ENCODE data around the gene NXT2. TPM values are rescaled to one million over a fixed set of nuclear protein-coding genes. Genes with fewer than 3 reads are reported as not detected.

The NXT2 gene
- total and polyA plus RNA-seq, 4 donors: 7.4 to 16.8 (median 9.8) TPM

DNA sequence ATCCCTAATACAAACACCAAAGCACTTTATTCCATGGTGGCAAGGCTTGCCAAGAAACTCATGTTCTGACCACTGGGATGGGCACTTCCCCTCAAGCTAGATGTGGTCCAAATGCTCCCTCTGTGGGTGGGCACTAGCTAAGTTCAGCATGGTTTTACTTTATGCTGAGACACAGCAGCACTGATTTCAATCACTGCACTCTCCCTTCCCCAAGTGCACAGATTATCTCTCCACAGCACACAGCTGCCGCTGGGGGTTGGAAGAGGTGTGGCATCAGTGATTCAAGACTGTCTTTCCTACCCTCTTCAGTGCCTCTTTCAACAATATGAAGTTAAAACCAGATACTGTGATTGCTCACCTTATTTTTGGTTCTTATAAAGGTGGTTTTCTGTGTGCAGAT lies 38.2 kb upstream of the NXT2 start:
- peaks cover 0 to 45% (median 12%) of the 10 kb centered on the region in 3 donors for H3K27me3 ChIP-seq (ENCODE audit: control insufficient read depth in 3 of 3, insufficient read depth in 3 of 3, low read length in 2 of 3)
- no peaks in the 10 kb centered on the region for H3K36me3 ChIP-seq (ENCODE audit: control insufficient read depth in 4 of 4, insufficient read depth in 4 of 4, low read length in 4 of 4)
- DNase-seq: no peak
- no peak overlapping the region for H3K9ac ChIP-seq (ENCODE audit: insufficient read depth in 1 of 2, low read length in 2 of 2)
- H3K27ac ChIP-seq (ENCODE audit: low read depth in 1 of 2, low read length in 1 of 2): no peak overlapping the region
- no peak for ATAC-seq (ENCODE audit: insufficient read depth, low FRiP score)
- no peak overlapping the region for H3K4me3 ChIP-seq
- TF ChIP-seq, protein P1, sequence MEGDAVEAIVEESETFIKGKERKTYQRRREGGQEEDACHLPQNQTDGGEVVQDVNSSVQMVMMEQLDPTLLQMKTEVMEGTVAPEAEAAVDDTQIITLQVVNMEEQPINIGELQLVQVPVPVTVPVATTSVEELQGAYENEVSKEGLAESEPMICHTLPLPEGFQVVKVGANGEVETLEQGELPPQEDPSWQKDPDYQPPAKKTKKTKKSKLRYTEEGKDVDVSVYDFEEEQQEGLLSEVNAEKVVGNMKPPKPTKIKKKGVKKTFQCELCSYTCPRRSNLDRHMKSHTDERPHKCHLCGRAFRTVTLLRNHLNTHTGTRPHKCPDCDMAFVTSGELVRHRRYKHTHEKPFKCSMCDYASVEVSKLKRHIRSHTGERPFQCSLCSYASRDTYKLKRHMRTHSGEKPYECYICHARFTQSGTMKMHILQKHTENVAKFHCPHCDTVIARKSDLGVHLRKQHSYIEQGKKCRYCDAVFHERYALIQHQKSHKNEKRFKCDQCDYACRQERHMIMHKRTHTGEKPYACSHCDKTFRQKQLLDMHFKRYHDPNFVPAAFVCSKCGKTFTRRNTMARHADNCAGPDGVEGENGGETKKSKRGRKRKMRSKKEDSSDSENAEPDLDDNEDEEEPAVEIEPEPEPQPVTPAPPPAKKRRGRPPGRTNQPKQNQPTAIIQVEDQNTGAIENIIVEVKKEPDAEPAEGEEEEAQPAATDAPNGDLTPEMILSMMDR (IDR thresholded peaks at IDR 0.05; ENCODE audit: control extremely low read depth, extremely low read depth): no peak
- H3K9me3 ChIP-seq (ENCODE audit: control insufficient read depth in 4 of 4, insufficient read depth in 3 of 4, low read length in 3 of 4): peaks cover 0 to 4% (median 0%) of the 10 kb centered on the region in 4 donors
- 80 to 100% methylated on average over 1 of the region's 1 CpG for WGBS, 2 donors
- no peaks in the 10 kb centered on the region for H3K4me1 ChIP-seq (ENCODE audit: control insufficient read depth in 5 of 5, insufficient read depth in 5 of 5, low read length in 5 of 5)

DNA sequence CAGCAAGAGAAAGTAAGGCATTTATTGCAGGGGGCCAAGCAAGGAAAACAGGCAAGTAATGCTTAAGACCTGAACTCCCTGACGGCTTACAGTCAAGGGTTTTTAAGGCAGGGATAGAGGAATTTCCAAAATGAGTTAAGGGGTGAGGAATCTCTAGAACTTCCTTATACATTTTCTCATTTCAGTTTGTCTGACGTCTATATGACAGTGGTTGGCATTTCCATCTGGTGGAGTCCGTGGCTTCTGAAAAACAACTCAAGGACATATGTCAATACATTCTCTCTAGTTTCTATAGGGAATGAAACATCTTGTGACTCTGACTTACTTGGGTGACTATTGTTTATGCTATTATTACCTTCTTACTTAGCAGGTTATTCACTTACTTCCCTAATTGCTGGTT lies 35.5 kb upstream of the NXT2 start:
- no peak for ATAC-seq (ENCODE audit: insufficient read depth, low FRiP score)
- no peaks in the 10 kb centered on the region for H3K36me3 ChIP-seq (ENCODE audit: control insufficient read depth in 4 of 4, insufficient read depth in 4 of 4, low read length in 4 of 4)
- no peak for DNase-seq
- 52 to 81% methylated on average over 3 of the region's 3 CpGs for WGBS, 2 donors
- TF ChIP-seq, protein P1 (IDR thresholded peaks at IDR 0.05; ENCODE audit: control extremely low read depth, extremely low read depth): no peak
- H3K27me3 ChIP-seq (ENCODE audit: control insufficient read depth in 3 of 3, insufficient read depth in 3 of 3, low read length in 2 of 3): peaks cover 0 to 47% (median 14%) of the 10 kb centered on the region in 3 donors
- no peaks in the 10 kb centered on the region for H3K4me1 ChIP-seq (ENCODE audit: control insufficient read depth in 5 of 5, insufficient read depth in 5 of 5, low read length in 5 of 5)
- H3K9ac ChIP-seq (ENCODE audit: insufficient read depth in 1 of 2, low read length in 2 of 2): no peak overlapping the region
- no peak overlapping the region for H3K27ac ChIP-seq (ENCODE audit: low read depth in 1 of 2, low read length in 1 of 2)
- H3K4me3 ChIP-seq: no peak overlapping the region
- H3K9me3 ChIP-seq (ENCODE audit: control insufficient read depth in 4 of 4, insufficient read depth in 3 of 4, low read length in 3 of 4): peaks cover 0 to 4% (median 0%) of the 10 kb centered on the region in 4 donors

DNA sequence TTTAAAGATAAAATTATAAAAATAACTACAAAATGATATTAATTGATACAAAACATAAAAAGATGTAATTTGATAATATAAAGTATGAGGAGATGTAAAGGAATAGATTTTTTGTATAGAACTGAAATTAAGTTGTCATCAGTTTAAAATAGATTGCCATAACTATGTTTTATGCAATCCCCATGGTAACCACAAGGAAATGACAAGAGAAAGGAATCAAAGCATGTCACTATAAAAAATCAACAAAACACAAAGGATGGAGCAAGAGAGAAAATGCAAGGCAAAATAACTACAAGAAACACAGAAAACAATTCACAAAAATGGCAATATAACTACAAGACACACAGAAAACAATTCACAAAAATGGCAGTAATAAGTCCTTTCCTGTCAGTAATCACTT lies 27.7 kb upstream of the NXT2 start:
- Histone ChIP-seq H3K4me1 (ENCODE audit: control insufficient read depth in 5 of 5, insufficient read depth in 5 of 5, low read length in 5 of 5) (no peaks in the 10 kb centered on the region), H3K27me3 (ENCODE audit: control insufficient read depth in 3 of 3, insufficient read depth in 3 of 3, low read length in 2 of 3) (peaks cover 0 to 34% (median 9%) of the 10 kb centered on the region in 3 donors), H3K27ac (ENCODE audit: low read depth in 1 of 2, low read length in 1 of 2) (no peak overlapping the region), H3K9ac (ENCODE audit: insufficient read depth in 1 of 2, low read length in 2 of 2) (no peak overlapping the region), H3K9me3 (ENCODE audit: control insufficient read depth in 4 of 4, insufficient read depth in 3 of 4, low read length in 3 of 4) (no peaks in the 10 kb centered on the region), H3K4me3 (no peak overlapping the region), H3K36me3 (ENCODE audit: control insufficient read depth in 4 of 4, insufficient read depth in 4 of 4, low read length in 4 of 4) (no peaks in the 10 kb centered on the region)
- no peak for ATAC-seq (ENCODE audit: insufficient read depth, low FRiP score)
- TF ChIP-seq, protein P1 (IDR thresholded peaks at IDR 0.05; ENCODE audit: control extremely low read depth, extremely low read depth): no peak
- DNase-seq: no peak

DNA sequence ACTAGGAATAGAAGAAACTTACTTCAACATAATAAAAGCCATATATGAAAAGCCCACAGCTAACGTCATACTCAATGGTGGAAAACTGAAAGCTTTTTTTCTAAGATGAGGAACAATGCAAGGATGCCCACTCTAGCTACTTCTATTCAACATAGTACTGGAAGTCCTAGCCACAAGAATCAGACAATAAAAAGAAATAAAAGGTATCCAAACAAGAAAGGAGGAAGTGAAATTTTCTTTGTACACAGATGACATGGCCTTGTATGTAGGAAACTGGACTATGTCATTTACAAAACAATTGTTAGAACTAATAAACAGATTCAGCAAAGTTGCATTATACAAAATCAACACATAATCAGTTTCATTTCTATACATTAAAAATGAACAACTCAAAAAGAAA lies 25.5 kb upstream of the NXT2 start:
- no peak overlapping the region for H3K4me3 ChIP-seq
- no peaks in the 10 kb centered on the region for H3K9me3 ChIP-seq (ENCODE audit: control insufficient read depth in 4 of 4, insufficient read depth in 3 of 4, low read length in 3 of 4)
- TF ChIP-seq, protein P1 (IDR thresholded peaks at IDR 0.05; ENCODE audit: control extremely low read depth, extremely low read depth): no peak
- no peaks in the 10 kb centered on the region for H3K4me1 ChIP-seq (ENCODE audit: control insufficient read depth in 5 of 5, insufficient read depth in 5 of 5, low read length in 5 of 5)
- DNase-seq: no peak
- H3K9ac ChIP-seq (ENCODE audit: insufficient read depth in 1 of 2, low read length in 2 of 2): no peak overlapping the region
- ATAC-seq (ENCODE audit: insufficient read depth, low FRiP score): no peak
- H3K27me3 ChIP-seq (ENCODE audit: control insufficient read depth in 3 of 3, insufficient read depth in 3 of 3, low read length in 2 of 3): peaks cover 0 to 29% (median 9%) of the 10 kb centered on the region in 3 donors
- no peak overlapping the region for H3K27ac ChIP-seq (ENCODE audit: low read depth in 1 of 2, low read length in 1 of 2)
- 55 to 86% methylated on average over 1 of the region's 1 CpG for WGBS, 2 donors
- no peaks in the 10 kb centered on the region for H3K36me3 ChIP-seq (ENCODE audit: control insufficient read depth in 4 of 4, insufficient read depth in 4 of 4, low read length in 4 of 4)

Measured in lung (tissue), 12 donors.